ENCODE measurements around the gene ANXA8. TPM values are rescaled to one million over a fixed set of nuclear protein-coding genes. Genes with fewer than 3 reads are reported as not detected.
"Not testable (repeated sequence)": the region's sequence is repeated elsewhere in the genome, so short reads cannot be mapped to it uniquely, and the experiment has no call there.

Gene ANXA8, protein sequence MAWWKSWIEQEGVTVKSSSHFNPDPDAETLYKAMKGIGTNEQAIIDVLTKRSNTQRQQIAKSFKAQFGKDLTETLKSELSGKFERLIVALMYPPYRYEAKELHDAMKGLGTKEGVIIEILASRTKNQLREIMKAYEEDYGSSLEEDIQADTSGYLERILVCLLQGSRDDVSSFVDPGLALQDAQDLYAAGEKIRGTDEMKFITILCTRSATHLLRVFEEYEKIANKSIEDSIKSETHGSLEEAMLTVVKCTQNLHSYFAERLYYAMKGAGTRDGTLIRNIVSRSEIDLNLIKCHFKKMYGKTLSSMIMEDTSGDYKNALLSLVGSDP
- 10 to 100 TPM in 2 of 3 donors, under 1 TPM in 1; 0.20 to 12.7 (median 11.1) TPM for polyA plus RNA-seq

DNA sequence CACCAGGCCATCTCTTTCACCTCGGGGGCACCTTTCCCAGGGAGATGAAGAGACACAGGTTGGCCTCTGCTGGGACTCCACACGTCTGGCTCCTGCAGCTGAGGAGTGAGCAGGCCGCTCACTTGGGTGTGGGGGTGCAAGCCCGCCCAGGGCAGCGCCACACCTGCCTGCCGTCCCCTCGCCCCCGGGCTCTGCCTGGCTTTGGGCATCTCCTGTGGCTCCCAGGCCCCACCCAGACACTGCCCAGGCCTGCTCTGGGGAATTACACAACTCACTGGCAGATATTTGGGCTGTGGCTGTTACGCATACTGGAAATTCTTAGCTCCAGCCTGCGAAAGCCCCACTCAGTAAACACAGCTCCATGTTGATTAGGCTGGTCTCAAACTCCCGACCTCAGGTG lies at the start of gene ANXA8:
Gene ANXA8 (minus strand): TSS at position 193 of the 400 bp plus-strand sequence. CDS start 182 bp downstream, at position 11.
- 79 to 84% (median 81%) methylated on average over 8 of the region's 11 CpGs for WGBS, 3 donors
- not testable (repeated sequence) for H3K27ac ChIP-seq (ENCODE audit: low read depth, low read length)

DNA sequence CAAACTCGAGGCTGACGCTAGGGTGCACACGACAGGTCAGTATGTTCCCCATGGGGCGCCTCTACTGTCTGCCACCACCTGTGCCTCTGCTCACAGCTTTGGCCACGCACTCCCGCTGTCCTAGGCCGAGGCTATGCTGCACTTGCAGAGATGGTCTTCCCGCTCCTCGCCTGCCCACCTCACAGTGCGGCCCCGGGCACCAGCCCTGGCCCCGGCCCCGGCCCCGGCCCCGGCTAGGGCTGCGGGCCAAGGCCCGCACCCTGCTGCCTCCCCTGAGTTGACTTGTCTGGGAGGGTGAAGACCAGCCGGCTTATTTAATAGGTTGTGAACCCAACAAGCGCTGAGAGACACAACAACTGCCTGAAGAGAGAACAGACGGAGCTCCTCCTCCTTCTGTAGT lies 39.6 kb upstream of the ANXA8 start, which contains the start of gene AGAP9:
Gene AGAP9 (minus strand): TSS at position 164 of the 400 bp plus-strand sequence. CDS start 112 bp downstream, at position 52.
- WGBS, 3 donors, result no CpG with 5 or more reads among the region's 20 CpGs
- not testable (repeated sequence) for H3K27ac ChIP-seq (ENCODE audit: low read depth, low read length)

DNA sequence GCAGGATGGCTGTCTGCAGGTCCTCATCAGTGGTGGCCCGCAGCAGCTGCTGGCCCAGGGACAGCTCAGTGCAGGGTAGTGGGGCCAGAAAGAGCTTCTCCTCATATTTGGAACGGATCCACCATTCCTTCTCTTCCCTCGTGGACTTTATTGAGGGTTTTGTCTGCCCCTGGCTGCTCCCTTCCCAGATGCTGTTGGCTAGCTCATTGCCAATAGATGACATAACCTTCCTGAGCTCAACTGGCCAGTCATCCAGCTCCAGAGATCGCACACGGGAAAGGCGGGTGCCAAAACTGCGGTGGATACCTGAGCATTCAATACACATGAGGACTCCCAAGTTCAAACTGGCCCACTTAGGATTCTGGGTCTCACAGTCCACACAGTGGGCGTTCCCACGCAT lies 18.4 kb upstream of the ANXA8 start:
- not testable (repeated sequence) for H3K27ac ChIP-seq (ENCODE audit: low read depth, low read length)
- 73 to 94% (median 81%) methylated on average over 6 to 7 of the region's 9 CpGs for WGBS, 3 donors

DNA sequence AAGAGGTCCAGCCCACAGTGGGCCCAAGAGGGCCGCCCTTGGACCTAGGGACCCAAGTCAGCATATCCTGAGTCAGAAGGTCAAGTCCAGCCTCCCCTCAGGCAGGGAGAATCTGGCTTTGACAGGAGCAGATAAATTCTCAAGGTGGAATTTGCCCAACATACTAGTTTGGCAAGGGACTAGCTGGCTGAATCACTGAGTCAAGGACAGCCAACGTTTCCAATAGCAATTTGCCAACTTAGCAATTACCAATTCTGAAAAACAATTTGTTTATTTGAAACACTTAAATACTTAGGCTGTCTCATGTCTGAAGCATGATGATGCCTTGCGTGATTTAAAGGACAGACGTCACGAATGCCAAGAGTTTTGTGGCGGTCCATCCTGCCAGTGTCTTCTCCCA lies 10.3 kb upstream of the ANXA8 start:
- H3K27ac ChIP-seq (ENCODE audit: low read depth, low read length), result not testable (repeated sequence)
- 14 to 37% (median 29%) methylated on average over 1 of the region's 6 CpGs for WGBS, 3 donors

DNA sequence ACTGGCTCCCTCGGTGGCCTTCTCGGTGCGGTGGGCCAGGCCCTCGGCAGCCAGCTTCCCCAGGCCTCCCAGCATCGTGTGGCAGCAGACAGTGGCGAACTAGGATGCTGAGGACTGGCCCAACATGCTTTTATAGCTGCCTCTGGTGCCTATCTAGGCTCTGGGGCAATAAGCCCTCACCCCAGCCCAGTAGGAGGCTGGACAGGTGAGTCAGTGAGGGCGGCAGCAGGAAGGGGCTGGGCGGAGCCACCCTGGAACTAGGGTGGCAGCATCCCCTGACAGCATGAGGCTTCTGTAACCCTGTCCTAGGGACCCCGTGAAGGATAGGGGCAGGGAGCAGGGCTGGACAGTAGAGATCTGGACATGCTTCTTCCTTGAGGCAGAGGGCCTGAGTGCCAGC lies 7.7 kb upstream of the ANXA8 start, which contains the start of gene FAM25G:
Gene FAM25G (minus strand): TSS at position 101 of the 400 bp plus-strand sequence. CDS start 26 bp downstream, at position 75.
- H3K27ac ChIP-seq (ENCODE audit: low read depth, low read length), result not testable (repeated sequence)
- 80 to 100% (median 94%) methylated on average over 1 to 6 of the region's 9 CpGs for WGBS, 3 donors

DNA sequence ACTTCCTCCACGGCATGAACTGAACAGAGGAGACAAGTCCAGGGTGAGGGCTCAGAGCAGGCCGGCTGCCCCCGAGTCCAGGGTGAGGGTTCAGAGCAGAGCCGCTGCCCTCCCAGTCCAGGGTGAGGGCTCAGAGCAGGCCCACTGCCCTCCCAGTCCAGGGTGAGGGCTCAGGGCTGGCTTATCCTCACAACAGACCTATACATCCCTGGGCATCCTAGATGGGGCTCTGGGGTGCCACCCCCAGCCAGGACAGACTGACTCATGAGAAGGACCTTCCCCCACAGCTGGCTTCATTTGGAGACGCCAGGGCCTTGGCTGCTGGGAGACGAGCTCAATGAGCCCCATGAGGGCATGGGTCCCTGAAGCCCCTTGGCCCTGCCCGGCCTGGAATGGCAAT lies 5.7 kb upstream of the ANXA8 start:
- H3K27ac ChIP-seq (ENCODE audit: low read depth, low read length), result not testable (repeated sequence)
- 89 to 100% (median 100%) methylated on average over 1 to 2 of the region's 7 CpGs for WGBS, 3 donors

DNA sequence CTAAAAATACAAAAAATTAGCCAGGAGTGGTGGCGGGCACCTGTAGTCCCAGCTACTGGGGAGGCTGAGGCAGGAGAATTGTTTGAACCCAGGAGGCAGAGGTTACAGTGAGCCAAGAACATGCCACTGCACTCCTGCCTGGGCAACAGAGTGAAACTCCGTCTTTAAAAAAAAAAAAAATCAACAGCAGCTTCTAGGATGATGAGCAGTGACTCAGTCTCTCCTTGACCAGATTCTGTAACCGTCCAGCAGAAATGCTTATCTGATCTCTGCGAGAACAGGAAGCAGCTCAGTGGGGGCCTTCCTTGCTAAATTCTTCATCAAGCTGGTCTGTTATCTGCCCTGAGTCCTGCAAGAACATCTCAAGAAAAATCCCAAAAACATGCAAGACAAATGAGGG lies 2.0 kb upstream of the ANXA8 start:
- H3K27ac ChIP-seq (ENCODE audit: low read depth, low read length), result not testable (repeated sequence)
- WGBS, 3 donors, result 34 to 80% (median 67%) methylated on average over 1 to 2 of the region's 4 CpGs

DNA sequence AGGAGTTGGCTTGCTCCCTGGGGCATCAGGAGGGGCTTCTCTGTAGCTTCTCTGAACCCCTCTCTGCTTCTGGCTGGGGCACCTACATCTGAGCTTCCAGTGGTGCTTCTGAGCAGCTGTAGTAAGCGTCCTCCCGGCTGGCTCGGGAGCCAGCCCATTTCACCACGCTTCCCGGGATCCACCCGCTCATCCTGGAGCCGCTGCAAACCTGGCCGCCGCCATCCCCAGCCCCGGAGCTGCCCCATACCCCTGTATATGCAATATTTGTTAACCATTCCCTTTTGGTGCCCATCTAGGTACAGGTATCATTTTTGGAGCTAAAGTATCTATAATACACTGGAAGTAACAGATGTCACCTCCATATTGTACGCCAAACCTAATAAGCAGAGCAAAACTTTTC lies 871 bp upstream of the ANXA8 start:
- H3K27ac ChIP-seq (ENCODE audit: low read depth, low read length), result not testable (repeated sequence)
- 86 to 96% (median 90%) methylated on average over 11 of the region's 11 CpGs for WGBS, 3 donors

DNA sequence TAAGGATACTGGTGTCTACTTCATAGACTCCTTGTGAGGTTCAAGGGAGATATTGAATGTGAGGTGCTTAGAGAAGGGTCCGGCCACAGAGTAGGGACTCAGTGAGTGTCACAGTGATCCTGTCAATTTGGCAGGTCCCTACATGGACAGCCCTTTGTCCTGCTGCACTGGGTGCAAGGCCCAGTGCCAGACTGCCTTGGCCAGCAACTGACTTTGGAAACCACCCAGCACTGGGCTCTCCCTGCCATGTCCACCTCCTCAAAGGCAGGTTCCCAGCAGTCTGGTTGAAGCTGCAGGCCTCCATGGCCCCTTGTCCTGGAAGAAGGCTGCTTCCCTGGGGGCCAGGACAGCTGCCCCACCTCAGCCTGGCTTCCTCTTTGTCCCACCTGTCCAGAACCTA lies 1.5 kb downstream of the ANXA8 start:
- no CpG with 5 or more reads among the region's 1 CpG for WGBS, 3 donors
- not testable (repeated sequence) for H3K27ac ChIP-seq (ENCODE audit: low read depth, low read length)

DNA sequence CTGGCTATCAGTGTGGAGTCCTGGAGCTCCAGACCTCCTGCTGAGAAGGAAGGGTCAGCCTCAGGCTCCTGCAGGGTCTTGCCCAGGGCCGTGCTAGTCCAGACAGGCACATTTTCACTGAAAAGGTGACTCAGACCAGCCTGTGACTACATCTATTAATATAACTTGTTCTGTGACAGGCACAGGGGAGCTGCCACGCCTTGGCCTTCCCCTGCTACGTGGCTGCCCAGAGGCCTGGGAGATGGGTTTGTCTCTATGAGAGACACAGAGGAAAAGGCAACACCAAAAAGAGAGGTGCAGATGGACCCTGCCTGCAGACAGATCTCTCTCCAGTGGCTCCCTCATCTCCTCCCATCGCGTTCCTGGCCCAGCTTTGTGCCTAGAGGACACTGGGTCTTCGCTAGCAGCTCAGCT lies 2.1 kb downstream of the ANXA8 start:
- 78 to 87% (median 85%) methylated on average over 5 of the region's 6 CpGs for WGBS, 3 donors
- H3K27ac ChIP-seq (ENCODE audit: low read depth, low read length), result not testable (repeated sequence)

DNA sequence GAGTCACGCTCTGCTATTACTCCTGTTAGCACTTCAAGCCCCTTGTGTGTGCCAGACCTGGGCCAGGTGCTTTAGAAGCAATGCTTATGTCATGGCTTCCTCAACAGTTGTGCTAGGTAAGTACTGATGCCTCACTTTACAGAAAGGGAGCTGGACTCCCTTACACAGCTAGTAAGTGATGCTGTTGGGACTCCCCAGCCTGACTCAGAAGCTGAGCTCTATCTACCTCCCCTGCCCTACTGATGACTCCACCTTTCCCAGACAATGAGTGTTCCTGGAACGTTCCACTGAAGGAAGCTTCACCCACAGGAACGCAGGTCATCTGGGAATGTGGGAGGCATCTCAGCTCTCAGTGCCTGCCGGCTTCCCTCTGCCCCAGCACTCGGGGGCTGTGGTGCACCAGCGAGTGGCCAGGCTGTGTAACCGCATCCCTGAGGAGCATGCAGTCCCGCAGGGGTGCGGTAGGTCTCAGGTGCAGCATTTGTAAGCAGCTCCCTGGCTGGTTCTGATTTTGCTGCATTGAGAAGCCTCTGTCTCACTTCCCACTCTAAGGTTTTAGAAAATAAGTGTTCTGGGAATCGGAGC lies 2.6 kb downstream of the ANXA8 start:
- not testable (repeated sequence) for H3K27ac ChIP-seq (ENCODE audit: low read depth, low read length)
- 62 to 80% (median 65%) methylated on average over 6 to 8 of the region's 10 CpGs for WGBS, 3 donors

DNA sequence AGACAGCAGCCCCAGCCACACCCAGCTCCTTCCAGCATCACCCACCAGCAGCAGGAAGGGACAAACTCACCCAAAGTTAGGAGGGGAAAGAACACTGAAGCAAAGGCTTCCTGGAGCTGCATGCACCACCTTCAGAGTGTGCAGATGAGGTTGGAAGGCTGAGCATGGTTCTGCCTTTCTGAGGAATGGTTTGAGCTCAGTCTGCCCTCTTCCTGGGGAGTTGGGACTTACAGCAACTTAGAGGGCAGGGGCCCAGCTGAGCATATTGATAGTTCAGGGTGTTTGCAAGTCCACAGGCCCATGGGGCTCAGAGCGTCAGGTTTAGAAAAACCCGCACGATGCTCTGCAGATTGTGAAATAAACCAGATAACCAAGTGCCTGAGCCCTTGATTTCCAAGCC lies 3.8 kb downstream of the ANXA8 start:
- not testable (repeated sequence) for H3K27ac ChIP-seq (ENCODE audit: low read depth, low read length)
- WGBS, 3 donors, result no CpG with 5 or more reads among the region's 3 CpGs

DNA sequence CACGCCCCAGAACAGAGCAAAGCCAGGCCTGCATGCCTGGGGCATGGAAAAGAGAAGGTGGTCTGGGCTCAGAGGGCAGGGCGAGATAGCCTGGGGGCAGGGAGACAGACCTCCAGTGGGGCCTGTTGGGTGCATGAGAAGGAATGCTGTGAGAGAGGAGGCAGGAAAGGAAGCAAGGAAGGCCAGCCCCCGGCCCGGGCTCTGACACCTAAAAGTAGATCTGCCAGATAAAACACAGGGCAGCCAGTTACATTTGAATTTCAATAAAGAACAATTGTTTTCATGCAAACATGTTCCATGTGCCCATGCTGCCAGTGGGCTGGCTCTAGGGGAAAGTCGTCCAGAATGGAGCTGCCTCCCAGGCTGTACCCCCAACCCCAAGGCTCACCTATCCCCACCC lies 5.8 kb downstream of the ANXA8 start:
- not testable (repeated sequence) for H3K27ac ChIP-seq (ENCODE audit: low read depth, low read length)
- 39 to 90% (median 72%) methylated on average over 2 to 4 of the region's 5 CpGs for WGBS, 3 donors

DNA sequence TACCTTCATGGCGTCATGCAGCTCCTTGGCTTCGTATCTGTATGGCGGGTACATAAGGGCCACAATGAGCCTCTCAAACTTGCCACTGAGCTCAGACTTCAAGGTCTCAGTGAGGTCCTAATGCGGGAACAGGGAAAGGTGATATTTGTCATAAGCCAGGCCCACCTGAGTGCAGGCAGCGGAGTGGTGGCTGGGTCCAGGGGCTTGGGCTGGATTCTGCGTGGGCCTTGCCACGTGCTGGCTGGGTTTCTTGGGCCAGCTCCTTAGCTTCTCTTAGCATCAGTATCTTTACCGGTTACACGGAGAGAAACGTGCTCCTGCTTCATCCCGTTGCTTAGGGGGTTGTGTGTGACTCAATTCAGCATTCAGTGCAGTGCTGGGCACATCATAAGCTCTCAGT lies 6.8 kb downstream of the ANXA8 start:
- WGBS, 3 donors, result 93 to 97% (median 94%) methylated on average over 6 to 9 of the region's 11 CpGs
- H3K27ac ChIP-seq (ENCODE audit: low read depth, low read length), result not testable (repeated sequence)

DNA sequence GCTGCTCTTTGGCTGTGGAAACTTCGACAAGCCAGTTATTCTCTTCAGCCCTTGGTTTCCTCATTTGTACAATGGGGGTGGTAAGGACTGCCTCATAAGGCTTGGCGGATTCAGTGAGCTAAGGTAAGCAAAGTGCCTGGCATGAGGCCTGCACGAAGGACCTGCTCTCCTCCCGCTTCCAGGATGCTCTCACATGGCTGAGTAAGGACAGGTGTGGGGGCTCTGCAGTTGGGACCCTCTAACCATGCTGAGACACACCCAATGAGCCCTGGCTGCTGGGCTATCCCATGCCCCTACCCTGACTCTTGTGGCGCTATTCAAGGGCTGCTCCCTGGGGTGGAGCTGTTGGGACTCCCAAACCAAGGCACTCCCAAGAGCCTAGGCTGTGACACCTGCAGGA lies 8.8 kb downstream of the ANXA8 start:
- H3K27ac ChIP-seq (ENCODE audit: low read depth, low read length), result not testable (repeated sequence)
- WGBS, 3 donors, result 82 to 88% (median 86%) methylated on average over 5 of the region's 5 CpGs

DNA sequence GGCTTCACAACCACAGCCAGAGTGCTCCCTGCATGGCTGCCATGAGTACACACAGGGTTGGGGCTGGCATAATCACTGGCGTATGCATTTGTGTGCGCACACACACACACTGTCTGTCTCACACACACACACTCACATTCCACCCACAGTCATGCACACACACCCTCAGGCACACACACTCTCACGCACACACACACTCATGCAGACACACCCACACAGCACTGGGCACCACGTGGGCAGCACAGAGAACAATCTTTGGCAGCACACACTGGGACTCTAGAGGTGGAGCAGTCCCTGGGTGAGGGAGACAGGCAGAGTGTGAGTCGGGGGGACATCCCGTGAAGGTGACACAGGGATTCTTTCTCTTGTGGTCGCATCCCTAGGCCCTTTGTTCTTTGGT lies 10.4 kb downstream of the ANXA8 start:
- WGBS, 3 donors, result no CpG with 5 or more reads among the region's 7 CpGs
- H3K27ac ChIP-seq (ENCODE audit: low read depth, low read length), result not testable (repeated sequence)

DNA sequence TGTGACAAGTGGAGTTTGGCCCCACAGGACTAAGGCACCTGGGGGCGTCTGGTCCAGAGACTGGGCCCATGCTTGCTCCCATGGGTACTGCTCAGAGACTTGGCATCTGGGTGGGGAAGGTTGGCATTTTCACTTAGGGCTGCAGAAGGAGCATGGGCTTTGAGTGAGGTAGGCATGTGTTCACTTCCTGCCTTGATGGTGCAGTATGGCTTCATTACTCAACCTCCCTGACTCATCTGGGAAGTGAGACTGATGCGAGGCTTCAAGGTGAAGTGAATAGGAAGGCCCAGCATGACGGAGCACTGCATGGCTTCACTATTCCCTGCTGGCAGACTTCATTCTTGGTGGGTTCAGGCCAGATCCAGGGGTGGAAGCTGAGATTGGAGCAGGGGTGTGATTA lies 11.3 kb downstream of the ANXA8 start:
- H3K27ac ChIP-seq (ENCODE audit: low read depth, low read length), result not testable (repeated sequence)
- 67 to 79% methylated on average over 1 of the region's 3 CpGs; no CpG with 5 or more reads in 1 of the 3 donors for WGBS, 3 donors

DNA sequence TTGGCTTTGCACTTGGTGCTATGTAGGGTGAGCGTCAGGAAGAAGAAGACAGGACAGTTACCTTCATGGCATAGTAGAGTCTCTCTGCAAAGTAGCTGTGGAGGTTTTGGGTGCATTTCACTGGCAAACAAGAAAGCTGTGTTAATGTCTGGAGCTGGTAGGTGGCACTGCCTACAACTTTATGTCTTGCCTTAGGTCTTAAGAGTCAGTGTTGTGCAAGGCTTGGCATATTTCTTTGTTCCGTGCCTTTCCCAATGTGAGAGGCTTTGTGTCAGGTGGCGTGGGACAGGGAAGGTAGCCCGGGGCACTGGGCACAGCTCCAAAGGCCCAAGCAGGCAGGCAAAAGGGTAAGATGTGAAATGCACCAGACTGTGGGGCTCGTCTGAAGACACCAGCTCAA lies 11.8 kb downstream of the ANXA8 start:
- WGBS, 3 donors, result no CpG with 5 or more reads among the region's 5 CpGs
- not testable (repeated sequence) for H3K27ac ChIP-seq (ENCODE audit: low read depth, low read length)

DNA sequence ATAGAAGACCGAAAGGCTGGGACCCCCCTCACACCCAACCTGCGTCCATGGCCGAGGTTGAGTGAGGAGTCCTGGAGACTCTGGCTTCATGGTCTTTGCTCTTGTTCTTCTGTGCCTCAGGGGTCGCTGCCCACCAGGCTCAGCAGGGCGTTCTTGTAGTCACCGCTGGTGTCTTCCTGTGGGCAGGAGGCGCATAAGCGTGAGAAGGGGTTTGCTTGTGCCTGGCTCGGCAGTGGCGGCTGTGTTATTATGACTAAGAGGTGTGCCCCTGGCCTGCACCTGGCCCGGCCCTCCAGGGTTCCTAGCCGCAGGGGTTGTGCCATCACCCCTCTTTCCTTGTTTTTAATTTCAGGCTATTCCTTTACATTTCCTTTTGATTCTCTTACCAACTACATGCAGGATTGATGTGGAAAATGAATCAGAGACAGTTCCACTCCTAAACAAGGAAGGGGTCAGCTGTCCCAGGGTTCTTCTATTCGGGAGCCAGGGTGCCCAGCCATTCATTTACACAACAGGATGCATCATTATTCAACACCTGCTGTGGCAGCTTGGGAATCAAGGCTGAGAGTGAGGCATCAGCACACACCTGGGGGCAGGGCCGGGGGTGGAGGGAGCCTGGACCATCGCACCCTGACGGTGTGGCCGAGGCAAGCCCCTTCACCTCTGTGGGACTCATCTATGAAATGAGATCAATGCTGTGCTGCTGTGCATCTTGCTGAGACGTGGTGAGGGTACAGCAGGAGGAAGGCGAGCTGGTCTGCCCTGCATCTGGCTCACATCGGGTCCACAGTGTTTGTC lies 15.0 kb downstream of the ANXA8 start:
- 87 to 91% (median 89%) methylated on average over 12 to 15 of the region's 20 CpGs for WGBS, 3 donors
- not testable (repeated sequence) for H3K27ac ChIP-seq (ENCODE audit: low read depth, low read length)
